Left ventricle myocardium superior (tissue), 1 donor: ENCODE results near the gene ENTREP3. TPM values are rescaled to one million over a fixed set of nuclear protein-coding genes. Genes with fewer than 3 reads are reported as not detected.
"Not testable (repeated sequence)": the region's sequence is repeated elsewhere in the genome, so short reads cannot be mapped to it uniquely, and the experiment has no call there.

Experiments used
- ATAC-seq: fragments of 200-7000 bp; cut with Tn5 transposase; one replicate; pipeline ENCODE4 v1.9.1; 2020; ENCODE audit warnings: mild to moderate bottlenecking, moderate library complexity
- DNase-seq: peaks from one replicate; pipeline ENCODE4 v3.0.0-alpha.2; 2020
- intact Hi-C: fragments of 100-400 bp; cut with micrococcal nuclease; formaldehyde crosslinking; loops from one replicate; pipeline ENCODE4 v1.11.0; 2022
- total RNA-seq: library from RNA; stranded (reverse); fragmentation: NEBNext Ultra II Directional; extraction: Animal tissue kit (Norgen Biotek cat#: 25700); gene quantifications from one replicate; pipeline ENCODE4 v1.2.1, GENCODE V29; 2021
- donor health status: DM: no; HTN: yes; CAD: no; lungs with severe emphysema.

Gene ENTREP3
- total RNA-seq, 1 donor from 2014 or later: 15.0 TPM

DNA sequence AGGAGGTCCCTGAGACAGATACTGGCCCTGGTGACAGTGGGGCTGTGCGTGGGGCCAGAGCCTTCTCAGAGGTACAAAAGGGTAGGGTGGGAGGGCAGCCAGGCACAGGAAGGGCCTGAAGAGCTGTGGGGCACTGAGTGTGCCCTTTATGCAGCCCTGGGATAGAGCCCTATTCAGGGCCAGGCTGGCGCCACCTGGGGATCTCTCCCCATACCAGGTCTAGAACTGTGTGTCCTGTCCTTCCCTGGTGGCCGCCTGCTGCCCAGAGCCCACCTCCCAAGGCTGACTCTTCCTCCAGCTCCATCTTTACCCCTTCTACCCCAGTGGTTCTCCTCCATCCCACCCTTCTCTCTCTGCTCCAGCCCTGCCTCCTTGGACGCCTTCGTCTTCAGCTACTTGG lies 21.8 kb downstream of the ENTREP3 start:
- intact Hi-C loops, ATAC-seq: not testable (repeated sequence)

DNA sequence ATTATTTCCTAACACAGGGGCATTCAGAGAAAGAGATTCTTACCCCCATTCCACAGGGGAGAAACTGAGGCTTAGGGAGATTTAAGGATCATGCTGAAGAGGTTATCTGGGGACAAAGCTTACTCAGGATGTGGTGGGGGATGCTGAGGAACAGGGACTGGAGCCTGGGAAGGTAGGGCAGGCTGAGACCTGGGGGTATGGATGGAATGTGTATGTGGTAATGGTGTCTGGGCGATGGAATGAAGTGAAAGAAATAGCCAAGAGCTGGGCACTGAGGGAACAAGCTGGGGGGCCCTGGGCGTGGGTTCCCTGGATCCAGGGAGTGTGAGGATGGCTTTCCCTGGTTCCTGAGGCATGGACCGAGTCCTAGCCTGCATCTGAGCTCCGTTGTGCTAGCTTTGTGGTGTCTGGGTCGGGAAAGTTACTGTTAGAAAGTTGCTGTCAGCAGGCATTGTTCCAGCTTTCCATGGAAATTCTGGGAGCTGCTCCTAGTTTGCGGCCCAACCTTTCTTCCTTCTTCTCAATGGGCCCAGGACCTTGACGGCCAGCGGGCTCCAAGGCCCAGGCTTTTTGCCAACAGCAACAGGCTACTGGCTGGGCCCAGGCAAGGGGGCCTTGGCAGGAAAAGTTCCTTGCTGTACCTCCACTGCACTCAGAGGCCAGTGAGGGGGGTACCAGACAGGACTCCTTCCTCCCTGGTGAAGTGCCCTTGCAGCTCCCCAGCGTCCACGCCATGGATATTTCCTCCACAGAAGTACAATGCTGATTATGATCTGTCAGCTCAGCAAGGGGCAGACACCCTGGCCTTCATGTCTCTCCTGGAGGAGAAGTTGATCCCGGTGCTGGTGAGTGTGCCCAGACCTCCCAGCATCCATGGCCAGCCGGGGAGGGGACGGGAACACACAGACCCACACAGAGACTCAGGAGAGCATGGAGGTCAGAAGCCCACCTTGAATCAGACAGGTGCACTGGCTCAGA lies 23.0 kb downstream of the ENTREP3 start:
- DNase-seq, ATAC-seq, intact Hi-C loops: not testable (repeated sequence)

More for the DNA sequence above, 21.8 kb downstream of the ENTREP3 start:
- DNase-seq: not testable (repeated sequence)

DNA sequence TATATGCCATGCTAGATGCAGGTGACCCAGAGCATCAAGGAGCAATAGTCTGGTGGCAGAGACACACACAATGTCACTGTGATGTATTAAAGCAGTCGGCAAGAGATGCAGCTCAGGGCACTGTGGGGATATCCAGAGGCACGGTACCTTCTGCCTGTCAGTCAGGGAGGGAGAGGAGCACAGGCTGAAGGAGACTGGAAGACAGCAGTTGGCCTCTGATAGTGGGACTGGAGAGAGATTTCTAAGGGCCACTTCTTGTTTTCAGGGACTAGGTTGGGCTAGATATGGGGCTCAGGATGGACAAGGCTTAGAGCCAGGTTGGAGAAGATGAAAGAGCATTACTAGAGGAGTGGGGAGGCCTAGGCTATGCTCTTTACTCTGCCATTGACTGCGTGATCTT lies 24.0 kb downstream of the ENTREP3 start:
- ATAC-seq, intact Hi-C loops, DNase-seq: not testable (repeated sequence)

- ATAC-seq (no peak), DNase-seq (no peak)
- intact Hi-C loops: no loop called here
Observed at GRCh38 chr1:155228096-155228427, 27.2 kb downstream of the ENTREP3 start.

DNA sequence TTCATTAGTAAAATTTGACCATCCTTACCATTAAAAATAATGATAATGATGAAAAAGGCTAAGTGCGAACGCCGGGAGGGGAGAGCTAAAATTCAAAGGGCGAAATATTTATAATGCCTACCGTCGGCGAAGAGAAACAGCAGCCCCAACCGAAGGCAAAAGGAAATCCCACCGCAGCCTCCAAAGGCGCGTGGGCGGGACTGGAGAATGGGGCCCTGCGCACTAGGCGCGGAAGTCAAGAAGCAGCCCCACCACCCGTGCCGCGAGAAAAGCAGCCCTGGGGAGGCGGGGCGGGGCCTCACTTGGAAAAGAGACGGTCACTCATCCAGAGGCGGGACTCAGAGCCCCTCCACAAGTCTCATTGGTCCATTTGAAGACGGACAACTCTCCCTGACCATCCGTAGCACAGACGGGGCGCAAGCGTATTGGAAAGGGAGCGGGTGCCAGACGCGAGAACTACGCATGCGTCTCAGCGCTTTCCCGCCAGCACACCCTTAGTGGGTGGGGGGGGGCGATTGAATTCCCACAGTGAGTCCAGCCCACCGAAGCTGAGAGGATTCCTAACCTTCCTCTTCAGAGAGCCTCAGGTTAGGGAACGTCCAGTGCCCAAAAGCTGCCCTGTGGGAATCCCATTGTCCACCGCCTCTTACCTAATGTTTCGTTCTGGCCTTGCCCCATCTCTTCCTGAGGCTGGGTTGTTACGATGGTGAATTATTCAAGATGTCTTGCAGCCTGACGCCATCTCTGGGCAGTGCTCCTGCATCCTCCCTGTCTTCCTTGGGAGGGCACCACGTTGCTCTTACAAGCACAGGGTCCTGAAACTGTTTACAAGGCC lies 27.8 kb downstream of the ENTREP3 start:
- intact Hi-C loops: no loop called here
- peak; percentile 98 for DNase-seq
- ATAC-seq: peak; percentile 99

DNA sequence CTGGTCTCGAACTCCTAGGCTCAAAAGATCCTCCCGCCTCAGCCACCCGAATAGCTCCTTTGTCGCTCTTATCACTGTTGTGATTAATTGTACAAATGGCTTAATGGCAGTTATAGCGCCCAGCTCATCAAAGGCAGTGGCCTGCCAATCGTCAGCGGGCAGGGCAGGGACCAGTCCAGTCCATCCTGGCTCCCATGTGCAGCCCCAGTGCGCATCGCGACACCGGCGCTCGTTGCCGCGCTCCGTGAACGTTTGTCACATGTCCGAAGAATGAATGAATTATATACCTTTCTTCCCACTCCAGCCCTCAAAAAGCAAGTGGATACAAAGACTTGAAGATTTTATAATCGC lies 28.4 kb downstream of the ENTREP3 start:
- intact Hi-C loops: no loop called here
- ATAC-seq (peak; percentile 54), DNase-seq (peak; percentile 66)

DNA sequence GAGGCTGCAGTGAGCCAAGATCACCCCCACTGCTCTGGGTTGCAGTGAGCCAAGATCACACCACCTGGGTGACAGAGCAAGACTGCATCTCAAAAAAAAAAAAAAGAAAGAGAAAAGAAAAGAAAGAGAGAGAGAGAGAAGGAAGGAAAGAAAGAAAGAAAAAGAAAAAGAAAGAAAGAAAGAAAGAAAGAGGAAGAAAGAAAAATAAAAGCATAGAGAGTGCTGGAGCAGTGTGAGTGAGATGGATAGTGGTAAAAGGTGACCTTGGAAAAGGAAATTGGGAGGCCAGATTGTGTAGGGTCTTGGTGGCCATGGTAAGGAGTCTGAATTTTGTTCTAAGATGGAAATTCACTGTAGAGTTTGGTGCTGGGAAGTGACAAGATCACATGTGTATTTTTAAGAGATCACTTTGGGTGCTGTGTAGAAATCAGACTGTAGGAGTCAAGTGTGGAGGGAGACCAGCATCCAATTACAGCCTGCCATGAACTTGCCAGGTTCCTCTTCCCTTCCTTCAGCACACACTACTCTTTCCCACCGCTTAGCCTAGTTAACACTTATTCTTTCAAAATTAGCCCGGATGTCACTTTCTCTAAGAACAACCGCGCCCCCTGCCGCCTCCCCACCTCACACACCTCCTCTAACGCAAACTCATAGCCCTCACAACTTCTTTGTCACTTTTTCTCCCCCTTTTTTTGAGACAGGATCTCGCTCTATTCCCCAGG lies 28.9 kb downstream of the ENTREP3 start:
- ATAC-seq: peak; percentile 61
- DNase-seq: peak; percentile 81
- intact Hi-C loops: no loop called here

- ATAC-seq, DNase-seq, intact Hi-C loops: not testable (repeated sequence)
Observed at GRCh38 chr1:155225404-155225759, 29.9 kb downstream of the ENTREP3 start.

- ATAC-seq (no peak), DNase-seq (no peak)
- intact Hi-C loops: no loop called here
Observed at GRCh38 chr1:155223047-155223446, 32.2 kb downstream of the ENTREP3 start.

DNA sequence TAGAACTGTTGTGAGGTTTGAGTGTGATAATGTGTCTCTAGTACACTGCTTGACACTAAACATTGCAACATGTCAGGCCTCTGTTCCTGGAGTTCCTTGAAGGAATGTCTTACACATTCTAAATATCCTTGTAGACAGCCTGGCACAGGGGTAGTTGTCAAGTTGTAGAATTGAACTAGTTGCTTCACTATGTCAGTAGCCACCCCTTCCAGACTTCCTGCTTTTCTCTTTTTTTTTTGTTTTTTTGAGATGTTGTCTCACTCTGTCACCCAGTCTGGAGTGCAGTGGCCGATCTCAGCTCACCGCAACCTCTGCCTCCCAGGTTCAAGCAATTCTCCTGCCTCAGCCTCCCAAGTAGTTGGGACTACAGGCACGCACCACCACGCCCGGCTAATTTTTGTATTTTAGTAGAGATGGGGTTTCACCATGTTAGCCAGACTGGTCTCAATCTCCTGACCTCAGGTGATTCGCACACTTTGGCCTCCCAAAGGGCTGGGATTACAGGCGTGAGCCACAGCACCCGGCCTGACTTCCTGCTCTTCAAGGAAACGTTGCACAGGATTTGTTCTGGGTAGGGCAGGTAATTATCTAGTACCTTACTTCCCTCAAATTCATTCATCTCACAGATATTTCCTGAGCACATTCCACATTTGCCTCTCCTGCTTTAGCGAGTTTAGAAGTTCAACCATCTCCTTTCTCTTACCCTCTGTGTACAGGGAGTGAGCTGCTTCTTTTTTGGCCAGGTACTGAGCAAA lies 34.9 kb downstream of the ENTREP3 start:
- DNase-seq, intact Hi-C loops, ATAC-seq: not testable (repeated sequence)

- DNase-seq: no peak
- ATAC-seq: peak; percentile 8
- intact Hi-C loops: no loop called here
Observed at GRCh38 chr1:155219592-155220031, 35.7 kb downstream of the ENTREP3 start.

DNA sequence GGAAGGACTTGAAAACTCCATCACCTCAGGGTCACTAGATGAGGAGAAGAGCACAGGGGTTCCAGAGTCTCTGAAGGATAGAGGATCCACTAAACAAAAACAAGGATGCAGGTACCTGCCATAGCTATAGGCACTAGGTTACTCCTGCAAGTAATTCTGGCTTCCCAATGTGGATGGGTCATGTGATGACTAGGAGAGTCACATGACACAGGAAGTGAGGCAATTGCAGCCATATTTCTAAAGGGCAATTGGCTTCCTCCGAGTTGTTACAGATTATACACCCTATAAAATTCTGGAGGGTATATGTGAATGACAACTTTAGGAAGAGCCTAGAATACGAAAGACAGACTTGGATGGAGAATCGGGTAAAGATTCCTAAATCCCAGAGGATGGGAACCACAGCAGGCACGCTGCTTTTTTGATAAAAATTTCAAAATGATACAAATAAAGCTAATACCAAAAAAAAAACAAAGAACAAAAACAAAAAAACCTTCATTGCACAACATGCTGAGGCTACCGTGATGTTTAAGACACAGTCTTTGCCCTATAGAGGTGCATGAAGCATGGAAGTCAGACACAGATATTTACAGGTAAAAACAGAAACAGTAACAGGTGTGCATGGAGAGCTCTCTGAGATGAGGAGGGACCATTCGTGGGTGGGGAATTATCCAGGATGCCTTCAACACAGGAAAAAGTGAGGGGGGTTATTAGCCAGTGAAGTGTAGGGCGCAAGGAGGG lies 36.3 kb downstream of the ENTREP3 start:
- DNase-seq: no peak
- peak; percentile 54 for ATAC-seq
- intact Hi-C loops: no loop called here

DNA sequence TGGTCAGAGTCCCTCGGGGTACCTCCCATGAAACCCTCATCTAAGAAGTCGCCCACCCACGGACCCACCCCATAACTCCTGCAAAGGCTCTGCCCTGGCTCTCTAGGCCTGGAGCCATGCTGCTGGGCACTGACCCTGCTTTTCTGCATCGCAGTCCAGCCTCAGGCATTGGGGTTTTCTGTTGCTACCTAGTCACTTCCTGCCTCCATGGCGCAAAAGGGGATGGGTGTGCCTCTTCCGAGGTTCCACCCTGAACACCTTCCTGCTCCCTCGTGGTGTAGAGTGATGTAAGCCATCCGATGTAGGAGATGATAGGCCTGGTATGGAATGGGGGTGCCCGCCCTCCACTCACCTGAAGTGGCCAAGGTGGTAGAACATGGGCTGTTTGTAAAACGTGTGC lies 40.6 kb downstream of the ENTREP3 start:
- DNase-seq, ATAC-seq, intact Hi-C loops: not testable (repeated sequence)

DNA sequence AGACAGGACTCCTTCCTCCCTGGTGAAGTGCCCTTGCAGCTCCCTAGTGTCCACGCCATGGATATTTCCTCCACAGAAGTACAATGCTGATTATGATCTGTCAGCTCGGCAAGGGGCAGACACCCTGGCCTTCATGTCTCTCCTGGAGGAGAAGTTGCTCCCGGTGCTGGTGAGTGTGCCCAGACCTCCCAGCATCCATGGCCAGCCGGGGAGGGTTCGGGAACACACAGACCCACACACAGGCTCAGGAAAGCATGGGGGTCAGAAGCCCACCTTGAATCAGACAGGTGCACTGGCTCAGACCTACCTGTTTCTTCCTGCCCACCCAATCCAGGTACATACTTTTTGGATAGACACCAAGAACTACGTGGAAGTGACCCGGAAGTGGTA lies 43.2 kb downstream of the ENTREP3 start:
- DNase-seq, intact Hi-C loops, ATAC-seq: not testable (repeated sequence)

DNA sequence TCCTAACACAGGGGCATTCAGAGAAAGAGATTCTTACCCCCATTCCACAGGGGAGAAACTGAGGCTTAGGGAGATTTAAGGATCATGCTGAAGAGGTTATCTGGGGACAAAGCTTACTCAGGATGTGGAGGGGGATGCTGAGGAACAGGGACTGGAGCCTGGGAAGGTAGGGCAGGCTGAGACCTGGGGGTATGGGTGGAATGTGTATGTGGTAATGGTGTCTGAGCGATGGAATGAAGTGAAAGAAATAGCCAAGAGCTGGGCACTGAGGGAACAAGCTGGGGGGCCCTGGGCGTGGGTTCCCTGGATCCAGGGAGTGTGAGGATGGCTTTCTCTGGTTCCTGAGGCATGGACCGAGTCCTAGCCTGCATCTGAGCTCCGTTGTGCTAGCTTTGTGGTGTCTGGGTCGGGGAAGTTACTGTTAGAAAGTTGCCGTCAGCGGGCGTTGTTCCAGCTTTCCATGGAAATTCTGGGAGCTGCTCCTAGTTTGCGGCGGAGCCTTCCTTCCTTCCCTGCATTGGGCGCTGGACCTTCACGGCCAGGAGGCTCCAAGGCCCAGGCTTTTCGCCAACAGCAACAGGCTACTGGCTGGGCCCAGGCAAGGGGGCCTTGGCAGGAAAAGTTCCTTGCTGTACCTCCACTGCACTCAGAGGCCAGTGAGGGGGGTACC lies 43.8 kb downstream of the ENTREP3 start:
- intact Hi-C loops, DNase-seq, ATAC-seq: not testable (repeated sequence)

GRCh38 chr1:155210314-155211104 lies 44.8 kb downstream of the ENTREP3 start:
- no peak for ATAC-seq
- no peak for DNase-seq
- intact Hi-C loops: no loop called here

- no peak for ATAC-seq
Observed at GRCh38 chr1:155209312-155209721, 46.0 kb downstream of the ENTREP3 start.

More at GRCh38 chr1:155209312-155209721, 46.0 kb downstream of the ENTREP3 start:
- no peak for DNase-seq
- intact Hi-C loops: no loop called here
